Measurements from ENCODE around the gene ANLN. TPM values are rescaled to one million over a fixed set of nuclear protein-coding genes. Genes with fewer than 3 reads are reported as not detected.

Gene ANLN
- total RNA-seq, 1 experiment from 2014 or later, result 78.9 TPM

- H4K91ac ChIP-seq (ENCODE audit: insufficient read length, low read depth, low read length), result no peak overlapping the region
- TF ChIP-seq CTCF (conservative IDR thresholded peaks at IDR 0.05), result no peak
- no peaks in the 10 kb centered on the region for H3K79me2 ChIP-seq (ENCODE audit: insufficient read depth, low read length)
- H3K27ac ChIP-seq (ENCODE audit: insufficient read length, low read depth, low read length), result no peak overlapping the region
- no peaks in the 10 kb centered on the region for H3K9me3 ChIP-seq (ENCODE audit: control insufficient read depth, low read depth, low read length)
- WGBS (ENCODE audit: extremely low coverage, insufficient read length, low lambda C conversion rate), result no CpG with 5 or more reads among the region's 8 CpGs
- no peak overlapping the region for H3K9ac ChIP-seq (ENCODE audit: extremely low read depth, insufficient read length, low read length)
- no peak overlapping the region for H2AK5ac ChIP-seq (ENCODE audit: insufficient read length, low read length)
- no peaks in the 10 kb centered on the region for H3K23me2 ChIP-seq (ENCODE audit: insufficient read length, low read depth, low read length, poor library complexity, severe bottlenecking)
- H3K56ac ChIP-seq (ENCODE audit: insufficient read length, low read depth, low read length), result no peak overlapping the region
- no peaks in the 10 kb centered on the region for H3K79me1 ChIP-seq (ENCODE audit: insufficient read depth, low read depth, low read length, poor library complexity, severe bottlenecking)
- Mint-ChIP-seq H3K27ac (no peak overlapping the region), H3K9me3 (peaks cover 8 to 10% of the 10 kb centered on the region in 2 experiments; a peak in 4 of 5 replicates), H3K36me3 (ENCODE audit: insufficient read depth in 1 of 3, low read depth in 3 of 3) (peaks cover 5 to 7% (median 6%) of the 10 kb centered on the region in 3 experiments; a peak in 3 of 7 replicates), H3K27me3 (ENCODE audit: low read depth) (no peaks in the 10 kb centered on the region), H3K4me1 (no peaks in the 10 kb centered on the region), H3K4me3 (no peak overlapping the region)
- no peak overlapping the region for H3K18ac ChIP-seq (ENCODE audit: insufficient read length, low read depth, low read length)
- no peak overlapping the region for H2BK12ac ChIP-seq (ENCODE audit: insufficient read length, low read depth, low read length)
- no peak overlapping the region for H4K8ac ChIP-seq (replicated peaks; ENCODE audit: insufficient read length, low read depth, low read length)
- H3K4me2 ChIP-seq (ENCODE audit: insufficient read depth, insufficient read length, low read length), result no peak overlapping the region
- no peak overlapping the region for H2AFZ ChIP-seq (ENCODE audit: low read length)
- no peaks in the 10 kb centered on the region for H4K20me1 ChIP-seq (ENCODE audit: control insufficient read depth, insufficient read depth, insufficient read length)
- no peaks in the 10 kb centered on the region for H3K4me1 ChIP-seq (ENCODE audit: insufficient read depth, low read length)
- H2BK5ac ChIP-seq (ENCODE audit: insufficient read length, low read length), result no peak overlapping the region
- H2BK20ac ChIP-seq (ENCODE audit: low read depth, low read length, poor library complexity, severe bottlenecking), result no peak overlapping the region
- no peak overlapping the region for H2BK15ac ChIP-seq (ENCODE audit: low read depth, low read length)
- no peak overlapping the region for H3T11ph ChIP-seq (ENCODE audit: low read length)
- H3K27me3 ChIP-seq (ENCODE audit: insufficient read depth, low read length), result no peaks in the 10 kb centered on the region
- DNase-seq, result no peak
- no peak overlapping the region for H4K5ac ChIP-seq (ENCODE audit: insufficient read length, low read depth, low read length)
- no peak overlapping the region for H3K23ac ChIP-seq (ENCODE audit: insufficient read length, low read depth, low read length)
- no peak overlapping the region for H3K4ac ChIP-seq (ENCODE audit: low read depth, low read length)
- no peak overlapping the region for H2BK120ac ChIP-seq (ENCODE audit: low read depth, low read length, poor library complexity, severe bottlenecking)
- H3K14ac ChIP-seq (ENCODE audit: insufficient read depth, low read length), result no peak overlapping the region
Observed at GRCh38 chr7:36484265-36484664, 94.6 kb downstream of the ANLN start.

Measured in H9 (cell line).